HEK293T (cell line): ENCODE data around the gene DOCK3.

ENCODE experiments used
- ARNT ChIP-seq: fragments of 450-650 bp; IDR thresholded peaks from 2 replicates; pipeline ENCODE4 v1.6.1; 2017; ENCODE audit warnings: mild to moderate bottlenecking
- BHLHE40 ChIP-seq: fragments of 450-650 bp; IDR thresholded peaks from 2 replicates; pipeline ENCODE4 v1.6.1; 2016; ENCODE audit warnings: mild to moderate bottlenecking, moderate library complexity, borderline replicate concordance
- ELF4 ChIP-seq: fragments of 450-650 bp; IDR thresholded peaks from 2 replicates; pipeline ENCODE4 v1.6.1; 2017; ENCODE audit warnings: antibody characterized with exemption
- FOXA1 ChIP-seq: fragments of 450-650 bp; IDR thresholded peaks from 2 replicates; pipeline ENCODE4 v1.6.1; 2016; ENCODE audit warnings: mild to moderate bottlenecking
- FOXK2 ChIP-seq: fragments of 450-650 bp; IDR thresholded peaks from 2 replicates; pipeline ENCODE4 v1.6.1; 2016; ENCODE audit warnings: mild to moderate bottlenecking
- FOXM1 ChIP-seq: fragments of 450-650 bp; IDR thresholded peaks from 2 replicates; pipeline ENCODE4 v1.6.1; 2017; ENCODE audit warnings: mild to moderate bottlenecking, borderline replicate concordance
- HDGF ChIP-seq: fragments of 450-650 bp; IDR thresholded peaks from 2 replicates; pipeline ENCODE4 v1.6.1; 2017; ENCODE audit warnings: antibody characterized with exemption, borderline replicate concordance
- L3MBTL2 ChIP-seq: fragments of 450-650 bp; conservative IDR thresholded peaks from 2 replicates; pipeline ENCODE4 v1.6.1; 2016; ENCODE audit warnings: mild to moderate bottlenecking
- LEF1 ChIP-seq: fragments of 450-650 bp; IDR thresholded peaks from 2 replicates; pipeline ENCODE4 v1.6.1; 2017; ENCODE audit warnings: mild to moderate bottlenecking, borderline replicate concordance
- SP1 ChIP-seq: fragments of 450-650 bp; IDR thresholded peaks from 2 replicates; pipeline ENCODE4 v1.6.1; 2017
- SUZ12 ChIP-seq: fragments of 450-650 bp; IDR thresholded peaks from 2 replicates; pipeline ENCODE4 v1.6.1; 2016; ENCODE audit warnings: mild to moderate bottlenecking
- TARDBP ChIP-seq: fragments of 450-650 bp; IDR thresholded peaks from 2 replicates; pipeline ENCODE4 v1.6.1; 2016
- TF ChIP-seq, protein P1 (sequence below): fragments of 450-650 bp; IDR thresholded peaks from 2 replicates; pipeline ENCODE4 v1.6.1; 2016

GRCh38 chr3:50817756-50818529, 143.2 kb downstream of the DOCK3 start:
- TF ChIP-seq ELF4 = no peak
- no peak for TF ChIP-seq BHLHE40
- no peak for TF ChIP-seq SUZ12
- no peak for TF ChIP-seq SP1
- no peak for TF ChIP-seq LEF1
- TF ChIP-seq FOXA1 = no peak
- TF ChIP-seq, protein P1, sequence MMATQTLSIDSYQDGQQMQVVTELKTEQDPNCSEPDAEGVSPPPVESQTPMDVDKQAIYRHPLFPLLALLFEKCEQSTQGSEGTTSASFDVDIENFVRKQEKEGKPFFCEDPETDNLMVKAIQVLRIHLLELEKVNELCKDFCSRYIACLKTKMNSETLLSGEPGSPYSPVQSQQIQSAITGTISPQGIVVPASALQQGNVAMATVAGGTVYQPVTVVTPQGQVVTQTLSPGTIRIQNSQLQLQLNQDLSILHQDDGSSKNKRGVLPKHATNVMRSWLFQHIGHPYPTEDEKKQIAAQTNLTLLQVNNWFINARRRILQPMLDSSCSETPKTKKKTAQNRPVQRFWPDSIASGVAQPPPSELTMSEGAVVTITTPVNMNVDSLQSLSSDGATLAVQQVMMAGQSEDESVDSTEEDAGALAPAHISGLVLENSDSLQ = no peak
- TF ChIP-seq TARDBP = no peak
- TF ChIP-seq FOXK2 = no peak
- no peak for TF ChIP-seq FOXM1
- TF ChIP-seq HDGF = no peak
- no peak for TF ChIP-seq ARNT
- no peak for TF ChIP-seq L3MBTL2
